Stimulated activated CD4-positive, alpha-beta T cell treated with anti-CD3 and anti-CD28 coated beads, Interleukin-15, amount 100 ng/mL, for 24 hours (primary cell): ENCODE measurements around the gene VPS13D.

Experiments
- DNase-seq: peaks from one replicate; pipeline ENCODE4 v3.0.0-alpha.2; 2020

The VPS13D gene

GRCh38 chr1:12339811-12340543 lies 110.1 kb downstream of the VPS13D start:
- no peak for DNase-seq

- DNase-seq, result no peak
Measured at GRCh38 chr1:12340544-12340930, 110.7 kb downstream of the VPS13D start.

DNA sequence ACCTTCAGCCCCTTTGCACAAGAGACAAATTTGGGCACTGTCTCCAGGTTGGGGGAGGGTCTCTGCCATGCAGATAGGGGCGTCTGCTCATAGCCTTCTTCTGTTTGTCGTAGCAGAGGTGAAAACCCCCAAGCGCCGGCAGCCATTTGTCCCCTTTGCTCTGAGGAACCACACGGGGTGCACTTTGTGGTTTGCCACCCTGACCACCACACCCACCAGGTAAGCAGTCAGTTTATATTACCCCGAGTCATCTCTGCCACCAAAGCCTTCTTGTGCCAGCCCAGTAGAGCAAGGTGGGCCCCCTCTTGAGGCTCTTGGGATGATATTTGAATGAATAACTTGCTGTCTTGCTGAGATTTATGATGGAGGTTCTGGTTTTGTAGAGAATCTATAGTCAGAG lies 111.8 kb downstream of the VPS13D start:
- DNase-seq, result peak; percentile 16

DNA sequence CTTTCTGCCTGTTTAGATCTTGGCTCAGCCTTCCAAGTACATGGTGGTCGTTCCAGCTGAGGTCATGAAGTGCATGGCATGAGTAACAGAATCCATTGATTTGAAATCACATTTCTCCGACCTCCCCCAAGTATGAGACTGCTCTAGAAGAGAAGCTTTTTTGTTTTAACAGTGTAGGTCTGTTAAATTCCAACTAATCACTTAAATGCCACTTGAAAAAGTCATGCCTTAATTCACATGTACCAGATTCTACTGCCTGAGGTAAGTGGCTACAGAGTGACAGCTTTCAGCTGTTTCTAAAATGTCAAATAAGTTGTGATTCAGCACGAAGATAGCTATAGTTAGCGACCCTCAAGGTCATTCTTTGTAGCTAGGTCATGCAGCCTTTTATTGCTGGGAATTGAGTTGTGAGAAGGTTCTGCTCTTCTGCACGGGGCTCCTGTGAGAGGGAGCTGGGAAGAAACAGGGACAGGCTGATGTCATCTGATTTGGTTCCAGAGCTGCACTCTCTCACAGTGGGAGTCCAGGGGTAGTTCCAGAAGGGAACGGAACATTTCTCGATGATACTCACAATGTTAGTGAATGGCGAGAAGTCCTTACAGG lies 112.7 kb downstream of the VPS13D start:
- DNase-seq, result no peak

- no peak for DNase-seq
Measured at GRCh38 chr1:12343823-12344487, 114.1 kb downstream of the VPS13D start.

DNA sequence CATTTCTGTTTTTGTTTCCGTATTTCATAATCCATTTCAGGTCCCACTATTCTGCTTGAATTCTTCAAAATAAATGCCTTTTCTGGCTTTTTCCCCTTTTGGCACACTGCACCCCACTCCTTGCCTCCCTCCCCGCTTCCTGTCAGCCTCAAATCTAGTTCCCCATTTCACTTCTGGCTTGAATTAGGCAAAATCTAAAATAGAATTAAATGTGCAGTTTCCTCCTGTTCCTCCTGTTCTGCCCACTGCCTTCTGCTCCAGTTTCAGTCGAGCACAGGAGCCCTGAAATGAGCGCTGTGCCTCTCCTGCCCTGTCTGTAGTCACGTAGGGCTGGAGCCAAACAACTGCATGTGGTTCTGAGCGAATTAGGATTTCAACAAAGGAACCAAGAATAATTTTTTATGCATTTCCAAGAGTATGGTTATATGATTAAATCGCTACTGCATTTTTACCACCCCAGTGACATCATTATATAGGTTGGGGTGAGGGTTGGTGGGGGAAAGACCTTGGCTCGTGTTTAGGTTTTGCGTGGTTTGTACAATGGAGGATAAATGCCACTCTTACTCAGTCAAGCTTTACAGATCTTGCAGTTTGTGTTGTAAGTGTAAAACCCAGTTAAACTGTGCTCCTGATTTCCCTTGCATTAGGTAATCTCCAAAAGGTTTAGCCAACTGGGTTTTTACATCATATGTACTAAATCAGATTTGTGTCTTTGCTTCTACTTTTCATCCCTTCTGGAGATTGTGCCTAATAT lies 114.9 kb downstream of the VPS13D start:
- peak; percentile 15 for DNase-seq

DNA sequence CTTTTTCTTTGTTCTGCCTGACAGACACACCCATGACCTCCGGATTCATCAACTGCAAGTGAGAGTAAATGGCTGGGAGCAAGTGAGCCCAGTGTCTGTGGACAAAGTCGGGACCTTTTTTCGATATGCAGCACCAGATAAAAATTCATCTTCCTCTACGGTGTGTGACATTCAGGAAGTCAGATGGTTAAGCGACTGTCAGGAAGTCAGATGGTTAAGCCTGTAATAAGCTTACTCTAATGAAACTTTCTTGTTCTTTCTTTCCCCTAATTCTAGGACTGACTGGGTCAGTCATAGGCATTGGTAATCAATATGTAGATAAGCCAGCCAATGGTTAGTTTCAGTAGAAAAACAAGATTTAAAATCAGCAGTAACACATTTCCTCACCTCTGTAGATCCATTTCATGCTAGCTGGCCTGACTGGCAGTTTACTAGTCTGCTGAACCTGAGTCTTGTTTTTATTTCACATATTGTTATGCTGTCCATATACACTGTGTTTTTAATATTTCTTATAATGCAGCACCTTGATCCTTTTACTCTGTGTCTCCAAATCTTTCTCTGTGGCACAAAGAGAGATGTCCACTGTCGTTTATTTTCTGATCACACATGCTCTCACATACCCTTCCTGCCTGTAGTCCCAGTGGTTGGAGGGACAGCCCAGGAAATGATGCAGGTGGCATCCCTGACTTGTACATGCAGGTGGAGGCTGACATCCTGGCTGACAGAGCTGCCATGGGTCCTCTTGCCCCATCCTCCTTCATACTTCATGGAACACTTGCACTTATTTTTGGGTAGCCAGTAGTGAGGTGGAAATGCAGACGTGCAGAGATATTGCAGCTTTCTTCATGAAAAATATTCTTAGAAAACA lies 115.8 kb downstream of the VPS13D start:
- peak; percentile 23 for DNase-seq

GRCh38 chr1:12346483-12347151 lies 116.8 kb downstream of the VPS13D start:
- DNase-seq, result no peak

DNA sequence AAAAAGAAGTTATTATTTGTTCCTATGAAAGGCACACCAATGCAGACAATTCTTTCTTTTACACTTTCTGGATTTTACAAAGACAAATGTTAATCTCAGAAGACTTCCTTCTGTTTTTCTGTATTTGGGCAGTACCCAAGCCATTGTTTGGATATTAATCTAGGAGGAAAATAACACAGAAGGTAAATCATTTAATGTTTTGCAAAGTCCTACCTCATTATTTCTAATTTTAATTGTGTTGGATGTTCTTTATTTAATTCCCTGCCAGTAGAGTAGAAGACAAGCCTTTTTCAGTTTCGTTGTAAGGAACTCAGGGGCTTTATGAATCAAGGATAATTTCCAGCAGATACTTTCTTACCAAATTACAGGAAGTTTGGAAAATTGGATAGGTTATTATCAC lies 118.3 kb downstream of the VPS13D start:
- no peak for DNase-seq

DNA sequence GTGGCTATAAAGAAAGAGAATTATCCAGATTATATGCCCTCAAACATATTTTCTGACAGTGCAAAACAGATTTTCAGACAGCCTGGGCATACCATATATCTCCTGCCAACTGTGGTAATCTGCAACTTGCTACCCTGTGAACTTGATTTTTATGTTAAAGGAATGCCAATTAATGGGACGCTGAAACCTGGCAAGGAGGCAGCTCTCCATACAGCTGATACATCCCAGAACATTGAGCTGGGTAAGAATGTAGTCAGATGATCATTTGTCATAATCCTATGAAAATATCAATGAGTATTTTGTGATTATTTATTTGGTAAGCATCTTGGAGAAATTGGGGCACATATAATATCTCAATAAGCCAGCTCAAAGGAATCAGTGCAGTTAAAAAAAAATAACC lies 124.2 kb downstream of the VPS13D start:
- DNase-seq, result no peak

- no peak for DNase-seq
Measured at GRCh38 chr1:12356004-12356890, 126.4 kb downstream of the VPS13D start.

DNA sequence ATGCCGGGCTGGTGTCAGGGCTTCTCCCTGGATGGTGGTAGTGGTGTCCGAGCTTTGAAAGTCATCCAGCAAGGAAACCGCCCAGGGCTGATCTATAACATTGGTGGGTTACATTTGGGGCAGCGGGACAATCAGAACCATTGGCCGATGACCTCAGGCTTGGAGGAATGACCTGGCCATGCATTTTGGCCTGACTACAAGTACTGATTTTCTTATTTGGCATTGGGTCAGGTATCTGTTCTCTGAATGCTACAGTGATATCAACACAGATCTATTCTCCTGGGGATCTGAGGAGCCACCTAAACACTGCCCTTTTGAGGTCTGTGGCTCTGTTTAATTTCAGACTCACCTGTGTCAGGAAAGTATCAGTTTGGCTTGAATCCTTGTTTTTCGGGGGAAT lies 128.7 kb downstream of the VPS13D start:
- DNase-seq, result no peak

- no peak for DNase-seq
Measured at GRCh38 chr1:12359359-12360133, 129.7 kb downstream of the VPS13D start.

DNA sequence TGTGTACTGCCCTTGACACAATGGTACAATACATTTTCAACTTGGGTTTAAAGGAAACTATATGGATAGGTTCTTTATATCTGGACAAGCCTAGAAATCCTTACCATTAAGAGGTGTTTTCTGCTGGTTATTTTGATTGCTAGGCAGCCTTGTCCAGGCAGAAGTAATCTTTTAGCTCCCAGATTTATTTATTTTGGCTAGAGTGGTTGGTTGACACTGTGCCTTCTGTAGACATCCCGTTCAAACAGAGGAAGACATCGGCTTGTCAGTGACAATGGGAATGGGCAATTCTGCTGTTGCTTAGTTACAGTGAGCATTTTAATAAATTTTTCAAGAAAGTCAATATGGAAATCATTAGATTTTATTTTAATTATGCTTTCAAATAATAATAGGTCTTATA lies 138.8 kb downstream of the VPS13D start:
- no peak for DNase-seq

DNA sequence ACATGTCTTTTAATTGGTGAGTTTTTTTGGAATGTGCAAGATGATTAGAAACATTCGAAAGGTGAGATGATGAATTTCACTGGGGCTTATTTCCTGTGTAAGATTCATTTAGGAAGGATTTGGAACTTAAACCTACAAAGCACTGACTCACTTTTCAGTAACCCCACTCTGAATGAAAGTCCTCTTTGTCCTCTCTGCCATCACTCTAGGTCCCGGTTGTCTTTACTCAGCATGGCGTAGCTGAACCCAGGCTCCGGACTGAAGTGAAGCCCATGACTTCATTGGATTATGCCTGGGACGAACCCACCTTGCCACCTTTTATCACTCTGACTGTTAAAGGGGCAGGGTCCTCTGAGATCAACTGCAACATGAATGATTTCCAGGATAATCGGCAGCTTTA lies 139.4 kb downstream of the VPS13D start:
- no peak for DNase-seq

GRCh38 chr1:12370333-12370975 lies 140.6 kb downstream of the VPS13D start:
- DNase-seq, result no peak

- no peak for DNase-seq
Measured at GRCh38 chr1:12371053-12371452, 141.2 kb downstream of the VPS13D start.

- DNase-seq, result no peak
Measured at GRCh38 chr1:12372180-12372579, 142.3 kb downstream of the VPS13D start.

GRCh38 chr1:12372761-12373160 lies 142.9 kb downstream of the VPS13D start:
- no peak for DNase-seq
